Testis (tissue), 3 donors: ENCODE data around the gene ALDOA. TPM values are rescaled to one million over a fixed set of nuclear protein-coding genes. Genes with fewer than 3 reads are reported as not detected.

Experiments used
- DNase-seq: peaks from one replicate; pipeline ENCODE4 v3.0.0-alpha.2; 2019
- H3K27ac ChIP-seq, 2 donors: fragments of 200-600 bp; sonication (generic); one replicate each; pipeline ENCODE4 v1.5.1; 2019
- H3K27me3 ChIP-seq: fragments of 200-600 bp; sonication (generic); one replicate; pipeline ENCODE4 v1.5.1; 2019
- H3K36me3 ChIP-seq: fragments of 200-600 bp; sonication (generic); one replicate; pipeline ENCODE4 v1.5.1; 2017; ENCODE audit warnings: low read depth; ENCODE audit errors: missing control alignments
- H3K4me1 ChIP-seq: fragments of 200-600 bp; sonication (generic); one replicate; pipeline ENCODE4 v1.5.1; 2019
- H3K4me3 ChIP-seq, 2 donors: fragments of 200-600 bp; sonication (generic); one replicate each; pipeline ENCODE4 v1.5.1; 2017 to 2019
- H3K9me3 ChIP-seq: fragments of 200-600 bp; sonication (generic); one replicate; pipeline ENCODE4 v1.5.1; 2017
- POLR2A ChIP-seq: fragments of 450-650 bp; IDR thresholded peaks from one replicate; pipeline ENCODE4 v1.6.1; 2017; ENCODE audit warnings: antibody characterized with exemption, mild to moderate bottlenecking, moderate library complexity
- WGBS, 2 donors: methylation state at CpG; one replicate each; pipeline ENCODE4 v1.1.5; 2018; 5-methylcytosine and 5-hydroxymethylcytosine counted together
- intact Hi-C: fragments of 100-400 bp; cut with DNase I; formaldehyde crosslinking; loops from one replicate; pipeline ENCODE4 v1.15.1; 2023; ENCODE audit warnings: low total_unique reads
- polyA plus RNA-seq: library from polyadenylated mRNA; stranded (reverse); fragments of 350-450 nt; fragmentation: Illumina TruSeq; extraction: RNeasy Lipid Tissue Mini Kit (QIAGEN cat#74804); gene quantifications from one replicate; pipeline ENCODE4 v1.2.3, GENCODE V29; 2014; ENCODE audit warnings: low read depth, low replicate concordance; ENCODE audit not compliant: insufficient read depth
- total RNA-seq, 2 donors: library from RNA; depleted of rRNA; stranded (reverse); fragments of >200 nt; gene quantifications; one replicate each; pipeline ENCODE4 v1.2.3, GENCODE V29; 2016
- TF ChIP-seq, protein P1 (sequence below), 3 experiments: fragments of 450-650 bp in 2 of 3; fragments of 200-600 bp in 1 of 3; sonication (generic) in 1 of 3; IDR thresholded peaks; one replicate each; pipeline ENCODE4 v1.5.1; 2016 to 2019; ENCODE audit warnings: antibody characterized with exemption in 3 of 3, mild to moderate bottlenecking in 2 of 3, moderate library complexity in 1 of 3

The ALDOA gene
- total and polyA plus RNA-seq, 3 donors from 2014 or later = 373 to 521 (median 467) TPM

DNA sequence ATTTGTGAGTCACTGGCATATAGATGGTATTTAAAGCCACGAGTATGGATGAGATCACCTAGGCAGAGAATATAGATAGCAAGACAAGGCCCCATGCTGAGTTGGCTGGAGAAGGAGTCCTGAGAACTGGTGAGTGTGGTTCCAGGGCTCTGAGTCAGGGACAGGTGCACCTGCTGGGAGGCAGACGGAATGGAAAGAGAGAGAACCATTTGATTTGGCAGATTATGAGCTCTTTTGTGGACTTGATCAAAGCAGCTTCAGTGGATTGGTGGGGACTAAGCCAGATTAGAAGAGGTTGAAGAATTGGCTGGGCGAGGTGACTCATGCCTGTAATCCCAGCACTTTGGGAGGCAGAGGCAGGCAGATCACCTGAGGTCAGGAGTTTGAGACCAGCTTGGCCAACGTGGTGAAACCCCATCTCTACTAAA, 46.8 kb upstream of the ALDOA start:
- intact Hi-C loops = no loop called here
- H3K4me3 ChIP-seq = no peak overlapping the region
- H3K9me3 ChIP-seq = no peaks in the 10 kb centered on the region
- H3K36me3 ChIP-seq = no peaks in the 10 kb centered on the region
- no peak for TF ChIP-seq POLR2A
- TF ChIP-seq, protein P1, sequence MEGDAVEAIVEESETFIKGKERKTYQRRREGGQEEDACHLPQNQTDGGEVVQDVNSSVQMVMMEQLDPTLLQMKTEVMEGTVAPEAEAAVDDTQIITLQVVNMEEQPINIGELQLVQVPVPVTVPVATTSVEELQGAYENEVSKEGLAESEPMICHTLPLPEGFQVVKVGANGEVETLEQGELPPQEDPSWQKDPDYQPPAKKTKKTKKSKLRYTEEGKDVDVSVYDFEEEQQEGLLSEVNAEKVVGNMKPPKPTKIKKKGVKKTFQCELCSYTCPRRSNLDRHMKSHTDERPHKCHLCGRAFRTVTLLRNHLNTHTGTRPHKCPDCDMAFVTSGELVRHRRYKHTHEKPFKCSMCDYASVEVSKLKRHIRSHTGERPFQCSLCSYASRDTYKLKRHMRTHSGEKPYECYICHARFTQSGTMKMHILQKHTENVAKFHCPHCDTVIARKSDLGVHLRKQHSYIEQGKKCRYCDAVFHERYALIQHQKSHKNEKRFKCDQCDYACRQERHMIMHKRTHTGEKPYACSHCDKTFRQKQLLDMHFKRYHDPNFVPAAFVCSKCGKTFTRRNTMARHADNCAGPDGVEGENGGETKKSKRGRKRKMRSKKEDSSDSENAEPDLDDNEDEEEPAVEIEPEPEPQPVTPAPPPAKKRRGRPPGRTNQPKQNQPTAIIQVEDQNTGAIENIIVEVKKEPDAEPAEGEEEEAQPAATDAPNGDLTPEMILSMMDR (IDR thresholded peaks at IDR 0.05) = no peak
- H3K4me1 ChIP-seq = no peaks in the 10 kb centered on the region
- 77 to 82% methylated on average over 4 of the region's 4 CpGs for WGBS, 2 donors
- H3K27ac ChIP-seq = no peak overlapping the region
- DNase-seq = no peak
- H3K27me3 ChIP-seq = no peaks in the 10 kb centered on the region

DNA sequence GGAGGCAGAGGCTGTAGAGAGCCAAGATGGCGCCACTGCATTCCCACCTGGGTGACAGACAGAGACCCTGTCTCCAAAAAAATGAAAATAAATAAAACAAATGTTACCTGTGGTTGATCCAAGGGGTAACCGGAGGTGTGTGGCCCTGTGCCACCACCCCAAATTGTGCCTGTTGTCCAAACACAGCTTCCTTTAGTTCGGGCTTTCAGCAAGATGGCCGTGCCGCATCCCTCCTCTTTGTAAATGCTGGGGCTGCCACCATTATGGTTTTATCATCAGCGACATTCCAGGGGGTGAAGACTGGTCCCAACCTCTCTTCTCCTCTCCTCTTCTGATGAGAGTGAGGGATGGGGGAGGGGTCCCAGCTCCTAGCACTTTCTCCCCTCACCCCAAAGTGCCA, 42.7 kb upstream of the ALDOA start, which contains the start of gene C16orf92:
Gene C16orf92 (plus strand): TSS at position 312 of the 400 bp plus-strand sequence. CDS start 143 bp downstream, outside the sequence.
- no peak for TF ChIP-seq POLR2A
- Histone ChIP-seq H3K4me3 (no peak within 1 kb of the TSS), H3K4me1 (no peaks in the 10 kb centered on the region), H3K27ac (no peak within 1 kb of the TSS), H3K36me3 (no peaks in the 10 kb centered on the region), H3K9me3 (no peaks in the 10 kb centered on the region), H3K27me3 (no peaks in the 10 kb centered on the region)
- intact Hi-C loops = loop anchor here (10.0 kb wide), 1 partner anchor 328 kb away; no protein-coding TSS in a partner anchor
- no peak for DNase-seq
- WGBS, 2 donors = 93 to 94% methylated on average over 6 of the region's 6 CpGs

DNA sequence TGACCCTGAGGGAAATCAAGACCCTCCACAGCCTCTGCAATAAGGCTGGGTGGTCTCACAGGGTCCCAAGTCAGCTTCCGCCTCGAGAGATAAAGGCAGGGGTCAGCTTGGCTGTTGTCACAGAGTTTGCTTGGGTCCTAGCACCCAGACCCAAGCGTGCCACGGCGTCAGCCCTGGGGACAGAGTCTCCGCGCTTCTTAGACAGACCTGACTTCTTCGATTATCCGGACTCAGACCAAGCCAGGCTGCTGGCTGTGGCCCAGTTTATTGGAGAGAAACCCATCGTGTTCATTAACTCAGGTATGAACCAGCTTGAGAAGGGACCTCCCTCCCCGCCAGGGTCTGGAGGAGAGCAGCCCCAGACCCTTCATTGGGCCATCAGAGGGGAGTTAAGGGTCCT, 42.0 kb upstream of the ALDOA start:
- H3K27ac ChIP-seq = no peak overlapping the region

DNA sequence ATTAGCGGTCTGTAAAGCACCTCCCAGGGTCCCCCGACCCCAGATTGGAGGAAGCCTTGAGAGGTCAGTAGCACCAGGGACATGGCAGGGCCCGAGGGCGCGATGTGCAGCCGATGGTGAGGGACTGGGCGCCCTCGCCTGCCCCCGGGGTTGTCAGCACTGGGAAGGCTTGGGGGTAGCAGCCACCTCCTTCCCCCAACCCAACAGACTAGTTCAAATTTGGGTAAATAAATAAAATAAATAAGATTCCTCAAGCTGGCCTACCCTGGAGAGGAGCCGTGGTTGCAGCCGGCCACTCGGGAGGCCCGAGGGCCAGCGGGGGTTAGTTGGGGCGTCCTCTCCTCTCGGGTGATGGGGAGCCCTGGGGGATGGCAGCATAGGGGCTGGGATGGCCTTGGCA, 41.1 kb upstream of the ALDOA start:
- peaks cover 5% of the 10 kb centered on the region for H3K4me1 ChIP-seq
- H3K27ac ChIP-seq = no peak overlapping the region
- intact Hi-C loops = loop anchor here (10.0 kb wide), 1 partner anchor 330 kb away; no protein-coding TSS in a partner anchor
- no peak for DNase-seq
- H3K4me3 ChIP-seq = no peak overlapping the region
- no peaks in the 10 kb centered on the region for H3K27me3 ChIP-seq
- no peaks in the 10 kb centered on the region for H3K9me3 ChIP-seq
- WGBS, 2 donors = 84 to 85% methylated on average over 16 of the region's 16 CpGs
- no peaks in the 10 kb centered on the region for H3K36me3 ChIP-seq
- TF ChIP-seq POLR2A = no peak
- TF ChIP-seq, protein P1 (IDR thresholded peaks at IDR 0.05) = no peak

More for the DNA sequence above, 42.0 kb upstream of the ALDOA start:
- intact Hi-C loops = loop anchor here (10.0 kb wide), 1 partner anchor 329 kb away; no protein-coding TSS in a partner anchor
- Histone ChIP-seq H3K4me1 (peaks cover 2% of the 10 kb centered on the region), H3K27me3 (no peaks in the 10 kb centered on the region), H3K36me3 (no peaks in the 10 kb centered on the region), H3K9me3 (no peaks in the 10 kb centered on the region), H3K4me3 (no peak overlapping the region)
- 71 to 93% methylated on average over 3 to 11 of the region's 11 CpGs for WGBS, 2 donors
- no peak for DNase-seq
- TF ChIP-seq, protein P1 (IDR thresholded peaks at IDR 0.05) = no peak

DNA sequence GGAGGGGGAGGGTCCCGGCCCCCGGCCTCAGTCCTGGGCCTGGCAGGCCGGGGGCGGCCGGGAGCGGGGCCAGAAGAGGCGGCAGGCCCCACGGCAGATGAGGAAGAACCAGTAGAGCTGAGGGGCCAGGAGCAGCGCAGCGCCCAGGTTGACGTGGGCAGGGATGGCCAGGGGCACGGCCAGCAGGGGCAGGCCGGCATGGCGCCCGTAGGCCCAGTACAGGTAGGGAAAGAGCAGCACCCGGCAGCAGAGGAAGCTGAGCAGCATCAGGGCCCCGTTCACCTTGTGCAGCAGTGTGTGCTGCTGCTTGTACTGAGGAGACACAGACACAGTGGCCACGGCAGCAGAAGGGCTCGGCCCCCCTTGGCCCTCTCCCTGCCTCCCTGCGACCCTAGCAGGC, 40.4 kb upstream of the ALDOA start:
- Histone ChIP-seq H3K36me3 (no peaks in the 10 kb centered on the region), H3K9me3 (no peaks in the 10 kb centered on the region), H3K27me3 (no peaks in the 10 kb centered on the region), H3K4me1 (peaks cover 5% of the 10 kb centered on the region), H3K4me3 (no peak overlapping the region), H3K27ac (no peak overlapping the region)
- intact Hi-C loops = loop anchor here (10.0 kb wide), 1 partner anchor 330 kb away; no protein-coding TSS in a partner anchor
- DNase-seq = no peak
- no peak for TF ChIP-seq POLR2A
- TF ChIP-seq, protein P1 (IDR thresholded peaks at IDR 0.05) = no peak
- 80 to 84% methylated on average over 11 to 20 of the region's 20 CpGs for WGBS, 2 donors
